K562 treated with DMSO at 1 percent for 48 hours (cell line): Measurements from ENCODE around the gene FCN3. TPM values are rescaled to one million over a fixed set of nuclear protein-coding genes. Genes with fewer than 3 reads are reported as not detected.

ENCODE experiments used
- total RNA-seq: library from RNA; unstranded; fragments of 300-600 nt; gene quantifications from 2 replicates; pipeline ENCODE4 v1.2.3, GENCODE V29; 2022; ENCODE audit warnings: low replicate concordance; ENCODE audit errors: extremely low read depth

Gene FCN3
- not detected in 2 replicates for total RNA-seq

DNA sequence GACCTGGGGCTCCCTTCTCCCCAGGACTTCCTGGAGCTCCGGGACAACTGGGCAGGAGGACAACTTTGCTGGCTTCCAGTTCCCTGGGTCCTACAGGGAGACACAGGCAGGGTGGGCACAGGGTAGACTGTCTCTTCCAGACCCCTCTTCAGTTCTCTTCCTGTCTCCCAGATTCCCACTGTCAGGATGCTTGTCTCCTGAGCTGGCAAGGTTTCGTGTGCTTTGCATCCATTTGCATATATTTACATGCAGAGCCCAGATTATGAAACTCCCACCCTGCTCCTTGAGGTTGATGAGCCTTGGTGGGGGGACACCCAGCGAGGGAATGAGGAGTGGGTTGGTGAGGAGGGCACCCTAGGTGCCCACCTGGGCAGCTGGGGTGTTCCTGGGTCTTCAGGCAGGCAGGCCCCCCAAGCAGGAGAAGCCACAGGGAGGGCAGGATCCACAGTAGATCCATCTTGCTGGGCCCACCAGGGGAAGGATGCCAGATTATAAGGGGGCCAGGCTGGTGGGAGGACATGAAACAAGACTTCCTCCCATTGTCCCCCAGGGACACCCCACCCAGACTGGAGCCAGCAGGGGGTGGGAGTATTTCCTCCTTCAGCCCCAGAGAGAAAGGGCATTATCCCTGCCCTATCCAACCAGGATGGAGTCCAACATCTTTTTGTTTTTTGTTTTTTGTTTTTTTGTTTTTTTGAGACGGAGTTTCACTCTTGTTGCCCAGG lies at the start of gene FCN3:
Gene FCN3 (minus strand): TSS at position 463 of the 725 bp plus-strand sequence. CDS start 6 bp downstream, at position 457.

DNA sequence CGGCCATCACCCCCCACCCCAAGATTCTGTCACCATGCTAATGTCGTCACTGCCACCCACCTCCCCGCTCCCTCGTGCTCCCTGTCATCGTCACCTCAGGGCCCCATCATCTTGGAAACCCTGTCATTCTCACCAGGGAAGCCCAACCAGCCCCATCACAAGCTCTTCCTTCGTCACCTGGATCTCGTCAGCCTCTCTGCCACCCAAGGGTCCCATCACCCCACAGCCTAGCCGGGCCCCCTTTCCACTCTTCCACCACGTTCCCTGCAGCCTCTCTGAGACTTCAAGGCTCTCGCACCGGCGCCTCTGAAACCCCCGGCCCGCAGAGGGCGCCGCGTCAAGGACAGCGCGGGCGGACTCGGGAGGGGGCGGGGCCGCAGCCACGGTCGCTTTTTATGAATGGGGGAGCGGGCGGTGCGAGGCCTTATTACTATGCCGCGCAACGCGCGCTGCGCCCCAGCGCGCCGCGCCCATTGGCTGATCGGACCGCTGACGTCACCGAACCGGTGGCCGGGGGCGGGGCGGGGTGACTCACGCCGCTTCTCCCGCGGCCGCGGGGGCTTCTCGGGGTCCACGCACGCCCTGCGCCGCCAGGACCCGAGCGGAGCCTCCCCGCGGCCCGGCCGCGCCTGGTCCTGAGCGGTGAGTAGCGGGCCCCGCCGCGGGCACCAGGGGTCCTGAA lies 17.6 kb upstream of the FCN3 start, which contains the start of gene GPR3:
Gene GPR3 (plus strand): TSS at position 527 of the 682 bp plus-strand sequence. CDS start 1,177 bp downstream, outside the sequence.

DNA sequence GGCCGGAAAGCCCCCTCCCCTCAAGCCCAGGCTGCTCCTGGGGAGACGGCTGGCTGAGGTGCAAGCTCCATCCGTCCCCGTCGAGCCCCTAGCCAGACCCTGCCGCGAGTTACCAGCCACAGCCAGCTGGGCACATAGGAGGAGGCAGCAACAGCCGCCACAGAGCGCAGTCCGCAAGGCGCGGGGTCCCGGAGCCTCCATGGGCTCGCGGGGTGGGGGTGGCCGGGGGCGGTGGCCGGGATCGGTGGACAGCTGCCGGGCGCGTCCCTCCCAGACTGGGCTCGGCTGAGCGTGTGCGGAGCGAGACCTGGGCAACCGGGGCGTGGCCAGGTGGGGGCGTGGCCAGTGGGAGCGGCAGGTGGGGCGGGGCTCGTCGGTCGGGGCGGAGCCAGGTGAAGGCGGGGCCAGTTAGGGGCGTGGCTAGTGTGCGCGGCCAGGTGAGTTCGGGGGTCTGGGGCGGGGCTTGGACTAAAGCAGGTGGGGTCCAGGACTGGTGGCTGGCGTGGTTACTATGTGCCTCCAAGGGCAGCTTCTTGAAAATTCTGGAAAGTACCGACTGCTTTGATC lies 8.5 kb upstream of the FCN3 start, which contains the start of gene CD164L2:
Gene CD164L2 (minus strand): TSS at position 295 of the 567 bp plus-strand sequence. CDS start 94 bp downstream, at position 201.

DNA sequence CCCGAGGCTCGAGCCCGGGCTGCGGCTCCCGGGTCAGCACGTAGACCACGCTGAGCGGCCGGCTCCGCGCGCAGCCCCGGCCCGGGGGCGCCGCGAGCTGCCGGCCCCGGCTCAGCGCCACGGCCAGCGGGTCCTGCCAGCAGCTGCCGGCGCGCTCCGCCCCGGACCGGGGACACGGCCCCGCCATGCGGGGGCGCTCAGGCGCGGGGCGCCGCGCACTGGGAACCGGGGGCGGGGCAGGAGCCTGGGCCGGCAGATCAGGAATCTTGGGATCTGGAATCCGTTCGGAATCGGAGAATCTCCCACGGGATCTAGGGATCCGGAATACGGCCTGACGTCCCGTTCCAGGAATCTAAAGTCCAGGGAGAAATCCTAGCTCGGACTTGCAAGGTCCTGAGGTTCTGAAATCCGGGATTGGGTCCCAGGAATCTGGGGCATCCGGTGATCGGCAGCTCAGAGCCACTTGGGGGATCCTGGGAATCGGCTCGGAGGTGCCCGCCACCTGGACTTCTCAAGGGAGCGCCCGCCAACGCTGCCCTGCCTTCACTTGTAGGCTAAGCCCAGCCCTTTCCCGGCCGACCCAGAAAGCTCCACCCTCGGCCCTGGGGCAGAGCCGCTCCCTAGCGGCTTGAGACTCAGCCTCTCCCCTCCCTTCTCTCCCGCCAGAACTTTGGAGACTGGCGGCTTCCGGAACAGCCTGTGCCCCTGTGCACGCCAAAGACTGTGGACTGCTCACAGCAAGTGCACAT lies 8.0 kb downstream of the FCN3 start, which contains the start of gene MAP3K6:
Gene MAP3K6 (minus strand): TSS at position 551 of the 749 bp plus-strand sequence. CDS start 364 bp downstream, at position 187.

DNA sequence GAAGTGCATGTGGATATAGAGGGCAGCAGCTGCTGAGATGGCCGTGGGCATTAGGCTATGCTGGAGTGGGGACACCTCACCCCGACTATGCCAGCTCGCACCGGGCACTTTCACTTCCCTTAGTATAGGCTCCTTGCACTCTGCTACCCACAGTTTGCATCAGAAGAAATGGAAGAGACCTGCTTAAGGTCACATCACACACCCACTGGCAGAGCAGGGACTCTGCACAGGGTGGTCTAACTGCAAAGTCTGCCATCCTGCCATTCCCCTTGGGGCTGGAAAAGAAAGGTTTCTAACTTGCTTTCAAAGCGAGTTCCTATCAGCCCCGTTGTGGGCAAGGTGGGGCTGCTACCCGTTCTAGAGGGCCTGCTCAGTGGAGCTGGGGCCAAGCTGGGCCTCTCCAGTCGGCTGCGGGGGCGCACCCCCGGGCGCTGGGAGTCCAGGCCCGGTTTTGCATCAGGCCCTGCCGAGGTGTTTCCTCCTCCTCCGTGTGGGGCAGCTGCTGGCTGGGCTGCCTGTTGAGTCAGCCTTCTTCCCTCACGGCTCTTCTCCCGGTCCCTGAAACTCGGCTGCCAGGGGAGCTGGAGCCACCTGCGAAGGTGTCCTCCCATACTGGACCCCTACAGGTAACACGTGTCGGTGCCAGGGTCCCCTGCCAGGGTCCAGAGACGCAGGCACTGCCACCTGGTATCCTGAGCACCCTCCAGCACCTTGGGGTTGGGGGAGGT lies 32.9 kb downstream of the FCN3 start, which contains the start of gene SYTL1:
Gene SYTL1 (plus strand): TSS at position 498 of the 728 bp plus-strand sequence. CDS start 3,313 bp downstream, outside the sequence.

DNA sequence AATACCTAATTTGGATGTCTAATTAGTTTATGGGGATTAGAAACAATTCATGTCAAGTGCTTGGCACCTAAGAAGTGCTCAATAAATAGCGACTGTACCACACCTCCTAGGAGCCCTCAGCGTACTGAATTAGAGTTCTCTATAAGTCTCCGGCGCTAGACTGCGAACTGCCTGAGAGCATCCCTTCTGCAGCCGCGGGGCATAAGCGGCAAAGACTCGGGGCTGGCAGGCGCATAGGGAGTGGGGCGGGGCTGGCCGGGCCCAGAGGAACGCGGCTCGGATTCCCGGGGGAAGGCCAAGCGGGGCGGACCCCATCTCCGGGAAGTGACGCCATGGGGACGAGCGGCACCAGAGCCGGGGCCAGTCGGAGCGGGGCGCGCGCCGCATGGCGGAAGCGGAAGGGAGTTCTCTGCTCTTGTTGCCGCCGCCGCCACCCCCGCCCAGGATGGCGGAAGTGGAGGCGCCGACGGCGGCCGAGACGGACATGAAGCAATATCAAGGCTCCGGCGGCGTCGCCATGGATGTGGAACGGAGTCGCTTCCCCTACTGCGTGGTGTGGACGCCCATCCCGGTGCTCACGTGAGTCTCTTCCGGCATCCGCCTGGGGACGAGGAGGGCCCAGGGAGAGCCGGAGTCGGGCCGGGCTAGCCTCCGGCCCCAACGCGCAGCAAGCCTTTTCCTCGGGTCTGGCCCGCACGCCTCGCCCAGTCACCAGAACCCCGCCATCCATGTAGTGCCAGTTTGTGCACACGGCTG lies 52.6 kb downstream of the FCN3 start, which contains the start of gene TMEM222:
Gene TMEM222 (plus strand): TSS at position 351 of the 756 bp plus-strand sequence. CDS start 35 bp downstream, at position 386.

Other genes with a start within 250 kb of the FCN3 start
- gene SLC9A1, start 219.7 kb downstream of the FCN3 start, total RNA-seq = not detected in 2 replicates
- gene WDTC1, start 140.2 kb downstream of the FCN3 start, total RNA-seq = not detected in 2 replicates
- gene TMEM222, start 52.7 kb downstream of the FCN3 start, total RNA-seq = not detected in 2 replicates
- gene SYTL1, start 32.8 kb downstream of the FCN3 start, total RNA-seq = not detected in 2 replicates
- gene MAP3K6, start 7.9 kb downstream of the FCN3 start, total RNA-seq = not detected in 2 replicates
- gene CD164L2, start 8.5 kb upstream of the FCN3 start, total RNA-seq = not detected in 2 replicates
- not detected in 2 replicates for gene GPR3, start 17.8 kb upstream of the FCN3 start, total RNA-seq
- not detected in 2 replicates for gene WASF2, start 115.3 kb upstream of the FCN3 start, total RNA-seq
- gene AHDC1, start 229.3 kb upstream of the FCN3 start, total RNA-seq = not detected in 2 replicates